Heart right ventricle (tissue), 16 donors: ENCODE results near the gene TMEM203. TPM values are rescaled to one million over a fixed set of nuclear protein-coding genes. Genes with fewer than 3 reads are reported as not detected.

Experiments
- ATAC-seq, 8 donors: fragments of 200-7000 bp; cut with Tn5 transposase; one replicate each; pipeline ENCODE4 v1.9.1; 2020; ENCODE audit warnings: mild to moderate bottlenecking in 8 of 8, moderate library complexity in 8 of 8, moderate number of reproducible peaks in 1 of 8
- DNase-seq, 2 donors: peaks; one replicate each; pipeline ENCODE4 v3.0.0-alpha.2; 2020
- H3K27ac ChIP-seq, 10 donors: fragments of 200-600 bp; sonication (generic) in 2 of 10; one replicate each; pipeline versions ENCODE4 v1.5.0 to v1.8.0; 2020 to 2022; ENCODE audit warnings: mild to moderate bottlenecking in 3 of 10
- H3K27me3 ChIP-seq, 7 donors: fragments of 200-600 bp; one replicate each; pipeline ENCODE4 v1.8.0; 2021 to 2022; ENCODE audit warnings: mild to moderate bottlenecking in 2 of 7
- H3K36me3 ChIP-seq, 9 donors: fragments of 200-600 bp; sonication (generic) in 1 of 9; one replicate each; pipeline versions ENCODE4 v1.5.0 to v1.8.0; 2020 to 2022; ENCODE audit warnings: mild to moderate bottlenecking in 2 of 9
- H3K4me1 ChIP-seq, 9 donors: fragments of 200-600 bp; sonication (generic) in 1 of 9; one replicate each; pipeline versions ENCODE4 v1.5.0 to v1.8.0; 2020 to 2022; ENCODE audit warnings: mild to moderate bottlenecking in 4 of 9
- H3K4me3 ChIP-seq, 10 donors: fragments of 200-600 bp; sonication (generic) in 2 of 10; one replicate each; pipeline versions ENCODE4 v1.5.0 to v1.8.0; 2020 to 2022; ENCODE audit warnings: mild to moderate bottlenecking in 7 of 10, moderate library complexity in 2 of 10
- H3K9me3 ChIP-seq, 11 donors: fragments of 200-600 bp in 10 of 11; sonication (generic) in 2 of 11; one replicate each; pipeline versions ENCODE4 v1.5.0 to v1.8.0; 2013 to 2022; ENCODE audit warnings: mild to moderate bottlenecking in 2 of 11, control low read depth in 1 of 11, moderate library complexity in 1 of 11
- WGBS, 2 donors: extraction: QIAGEN DNeasy Blood & Tissue Kit; methylation state at CpG; one replicate each; pipeline ENCODE4 v1.1.7; 2013; ENCODE audit warnings: inconsistent platforms in 1 of 2; 5-methylcytosine and 5-hydroxymethylcytosine counted together
- intact Hi-C, 10 donors: fragments of 100-400 bp; cut with DNase I; formaldehyde crosslinking; loops; one replicate each; pipeline versions ENCODE4 v1.11.1 to v1.14.2; 2022
- polyA plus RNA-seq, 2 donors: library from polyadenylated mRNA; stranded (reverse); fragments of 200-250 nt; gene quantifications; one replicate each; pipeline ENCODE4 v1.2.3, GENCODE V29; 2013
- total RNA-seq, 10 donors: library from RNA; stranded (reverse); fragmentation: NEBNext Ultra II Directional in 3 of 10; extraction: Animal tissue kit (Norgen Biotek cat#: 25700) in 3 of 10; gene quantifications; one replicate each; pipeline versions ENCODE4 v1.2.1 to v1.2.4, GENCODE V29; 2021 to 2023
- TF ChIP-seq, protein P1 (sequence below), 9 donors: fragments of 200-600 bp; sonication (generic) in 2 of 9; IDR thresholded peaks; one replicate each; pipeline versions ENCODE4 v1.5.0 to v1.8.0; 2021 to 2022; ENCODE audit warnings: antibody characterized with exemption in 9 of 9, mild to moderate bottlenecking in 5 of 9, moderate library complexity in 1 of 9
- donor health status: Arrhythmogenic right ventricular cardiomyopathy.
- donor health status: ischemic (EF 13 %, LVEDD 7.1; RV severe dilation, severe dysfunction).
- donor health status: healthy with polysubstance abuse.
- donor health status: DM: no; HTN: yes; CAD: no.
- donor health status: DM: no; HTN: no; CAD: no.
- donor health status: ischemic (EF 25% LVEDD 6.9; RV normal size, moderate dysfunction).
- donor health status: ischemic (EF 25% LVEDD 5.7; RV mildly dilated, moderate dysfunction).
- donor health status: healthy.
- donor health status: DM: yes; HTN: yes; CAD: no.
- donor health status: Ischemic cardiomyopathy.
- donor health status: ischemic (EF 35%, LVEDD 5.7; RV mildly dilated, moderate dysfunction).
- donor health status: nonischemic (EF 11% LVEDD 7.7; RV severe dilation, severe dysfunction).
- donor health status: DM: yes; HTN: yes; CAD: no.
- donor health status: PGD.
- donor health status: ischemic (EF 29% LVEDD 5.4; RV normal size, mild dysfunction).
- donor health status: nonischemic (EF 23%, LVEDD 6.1; RV moderate dilation, normal function).

Gene TMEM203
- total and polyA plus RNA-seq, 12 donors: 36.4 to 51.2 (median 41.7) TPM

DNA sequence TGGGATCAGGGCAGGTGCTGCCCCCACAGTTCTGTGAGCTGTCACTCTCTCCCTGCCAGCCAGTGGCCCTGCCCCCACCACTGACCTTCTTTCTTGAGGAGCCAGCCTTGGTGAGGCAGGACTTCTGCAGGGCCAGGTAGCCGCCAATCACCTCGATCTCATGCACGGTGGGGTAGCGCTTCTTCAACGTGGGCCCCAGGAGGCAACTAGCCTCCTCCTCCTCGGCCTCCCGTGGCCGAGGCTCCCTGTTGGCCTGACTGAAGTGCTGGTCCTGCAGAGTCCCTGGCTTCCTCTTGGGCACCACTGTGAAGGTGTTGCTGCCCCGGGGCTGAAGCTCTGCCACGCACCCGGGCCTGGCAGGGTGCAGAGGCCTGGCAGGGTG lies 6.6 kb downstream of the TMEM203 start:
- H3K4me1 ChIP-seq: peaks cover 46 to 90% (median 72%) of the 10 kb centered on the region in 9 donors
- no peaks in the 10 kb centered on the region for H3K27me3 ChIP-seq
- peak overlapping the region in 7 of 10 donors; percentile 1 to 69 (median 44) for H3K27ac ChIP-seq
- ATAC-seq: no peak
- intact Hi-C loops: loop anchor here in 1 of 10 donors (5.0 kb wide), 1 partner anchor 533 kb away; no protein-coding TSS in a partner anchor
- no peaks in the 10 kb centered on the region for H3K36me3 ChIP-seq
- 57 to 59% methylated on average over 11 of the region's 11 CpGs for WGBS, 2 donors
- no peaks in the 10 kb centered on the region for H3K9me3 ChIP-seq
- peak overlapping the region in 9 of 10 donors; percentile 44 to 84 (median 71) for H3K4me3 ChIP-seq
- TF ChIP-seq, protein P1, sequence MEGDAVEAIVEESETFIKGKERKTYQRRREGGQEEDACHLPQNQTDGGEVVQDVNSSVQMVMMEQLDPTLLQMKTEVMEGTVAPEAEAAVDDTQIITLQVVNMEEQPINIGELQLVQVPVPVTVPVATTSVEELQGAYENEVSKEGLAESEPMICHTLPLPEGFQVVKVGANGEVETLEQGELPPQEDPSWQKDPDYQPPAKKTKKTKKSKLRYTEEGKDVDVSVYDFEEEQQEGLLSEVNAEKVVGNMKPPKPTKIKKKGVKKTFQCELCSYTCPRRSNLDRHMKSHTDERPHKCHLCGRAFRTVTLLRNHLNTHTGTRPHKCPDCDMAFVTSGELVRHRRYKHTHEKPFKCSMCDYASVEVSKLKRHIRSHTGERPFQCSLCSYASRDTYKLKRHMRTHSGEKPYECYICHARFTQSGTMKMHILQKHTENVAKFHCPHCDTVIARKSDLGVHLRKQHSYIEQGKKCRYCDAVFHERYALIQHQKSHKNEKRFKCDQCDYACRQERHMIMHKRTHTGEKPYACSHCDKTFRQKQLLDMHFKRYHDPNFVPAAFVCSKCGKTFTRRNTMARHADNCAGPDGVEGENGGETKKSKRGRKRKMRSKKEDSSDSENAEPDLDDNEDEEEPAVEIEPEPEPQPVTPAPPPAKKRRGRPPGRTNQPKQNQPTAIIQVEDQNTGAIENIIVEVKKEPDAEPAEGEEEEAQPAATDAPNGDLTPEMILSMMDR (IDR thresholded peaks at IDR 0.05): no peak
- no peak for DNase-seq

DNA sequence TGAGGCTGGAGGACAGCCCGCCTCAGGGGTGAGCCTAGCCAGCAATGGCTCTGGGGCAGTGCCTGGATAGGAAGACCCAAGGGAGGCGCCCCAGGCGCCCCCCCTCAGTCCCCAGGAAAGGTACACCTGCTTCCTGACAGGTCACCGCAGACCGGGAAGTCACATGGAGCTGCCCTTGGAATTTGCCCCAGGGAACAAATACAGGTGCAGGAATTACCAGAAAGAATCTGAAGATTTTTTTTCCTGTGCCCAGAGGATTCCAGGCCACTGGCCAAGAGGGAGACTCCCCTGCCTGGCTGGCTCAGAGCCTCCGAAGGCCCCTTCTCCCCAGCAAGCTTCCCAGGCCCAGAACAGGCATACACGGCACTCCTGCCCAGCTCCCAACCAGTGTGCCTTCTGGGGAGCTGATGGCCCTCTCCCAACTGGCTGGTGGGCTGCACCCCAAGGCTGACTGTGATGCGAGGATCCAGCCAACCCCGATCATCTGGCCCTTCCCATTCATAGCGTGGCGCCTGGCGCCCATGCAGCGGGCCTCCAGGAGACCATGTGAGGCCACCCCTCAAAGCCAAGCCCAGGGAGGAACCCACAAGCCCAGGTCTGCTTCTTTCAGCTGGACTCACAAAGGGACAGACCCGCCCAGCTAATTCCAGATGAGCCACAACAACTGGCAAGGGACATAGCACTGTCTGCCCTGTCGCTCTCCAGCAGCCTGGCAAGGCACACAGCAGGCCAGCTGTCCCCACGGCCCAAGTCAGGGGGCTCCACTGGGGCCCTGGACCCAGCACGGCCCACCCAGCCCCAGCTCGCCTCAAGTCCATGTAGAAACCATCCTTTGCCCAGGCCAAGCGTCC lies 7.2 kb downstream of the TMEM203 start:
- H3K36me3 ChIP-seq: no peaks in the 10 kb centered on the region
- no peaks in the 10 kb centered on the region for H3K27me3 ChIP-seq
- H3K9me3 ChIP-seq: no peaks in the 10 kb centered on the region
- DNase-seq: no peak
- intact Hi-C loops: loop anchor here in 1 of 10 donors (5.0 kb wide), 1 partner anchor 534 kb away; no protein-coding TSS in a partner anchor
- 71 to 75% methylated on average over 19 of the region's 19 CpGs for WGBS, 2 donors
- H3K4me3 ChIP-seq: peak overlapping the region in 7 of 10 donors; percentile 44 to 84 (median 71)
- no peak for ATAC-seq
- TF ChIP-seq, protein P1 (IDR thresholded peaks at IDR 0.05): no peak
- H3K27ac ChIP-seq: peak overlapping the region in 4 of 10 donors; percentile 1 to 69 (median 23)
- H3K4me1 ChIP-seq: peaks cover 42 to 90% (median 66%) of the 10 kb centered on the region in 9 donors

DNA sequence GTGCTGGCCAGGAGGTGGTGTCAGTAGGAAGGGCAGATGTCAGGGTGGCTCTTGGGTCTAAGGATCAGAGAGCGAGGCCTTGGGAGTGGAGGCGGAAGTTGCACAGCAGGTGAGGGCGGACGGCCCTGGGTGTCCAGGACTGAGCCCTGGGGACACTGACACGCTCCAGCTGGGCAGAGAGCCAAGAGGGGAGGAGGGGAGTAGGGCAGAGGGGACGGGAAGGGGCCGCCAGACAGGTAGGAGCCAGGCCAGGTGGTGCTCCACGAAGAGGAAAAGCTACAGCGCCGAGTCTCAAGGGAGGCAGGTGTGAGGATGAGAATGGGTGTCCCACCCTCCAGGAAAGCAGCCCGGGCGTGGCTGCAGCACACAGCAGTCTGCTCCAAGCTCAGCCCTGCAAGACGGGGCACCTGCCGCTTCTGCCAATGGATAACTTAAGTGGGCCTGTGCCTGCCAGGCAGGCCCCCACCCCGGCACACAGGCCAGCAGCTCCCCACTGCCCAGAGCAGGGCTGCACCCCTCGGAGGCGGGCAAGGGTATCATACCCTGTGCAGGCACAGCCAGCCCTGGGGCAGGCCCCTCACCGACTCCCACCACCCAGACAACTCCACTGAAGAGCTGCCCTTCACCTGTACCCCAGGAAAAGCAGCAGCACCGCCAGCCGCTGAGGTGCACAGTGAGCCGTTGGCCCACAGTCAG lies 9.8 kb downstream of the TMEM203 start:
- 68% methylated on average over 19 to 21 of the region's 21 CpGs for WGBS, 2 donors
- Histone ChIP-seq H3K27me3 (no peaks in the 10 kb centered on the region), H3K27ac (peak overlapping the region in 3 of 10 donors; percentile 3 to 69 (median 51)), H3K4me3 (no peak overlapping the region), H3K4me1 (peaks cover 27 to 81% (median 53%) of the 10 kb centered on the region in 9 donors), H3K9me3 (no peaks in the 10 kb centered on the region), H3K36me3 (peaks cover 0 to 20% (median 10%) of the 10 kb centered on the region in 9 donors)
- DNase-seq (no peak), ATAC-seq (no peak)
- TF ChIP-seq, protein P1 (IDR thresholded peaks at IDR 0.05): no peak
- intact Hi-C loops: loop anchor here in 1 of 10 donors (5.0 kb wide), 1 partner anchor 537 kb away; no protein-coding TSS in a partner anchor

DNA sequence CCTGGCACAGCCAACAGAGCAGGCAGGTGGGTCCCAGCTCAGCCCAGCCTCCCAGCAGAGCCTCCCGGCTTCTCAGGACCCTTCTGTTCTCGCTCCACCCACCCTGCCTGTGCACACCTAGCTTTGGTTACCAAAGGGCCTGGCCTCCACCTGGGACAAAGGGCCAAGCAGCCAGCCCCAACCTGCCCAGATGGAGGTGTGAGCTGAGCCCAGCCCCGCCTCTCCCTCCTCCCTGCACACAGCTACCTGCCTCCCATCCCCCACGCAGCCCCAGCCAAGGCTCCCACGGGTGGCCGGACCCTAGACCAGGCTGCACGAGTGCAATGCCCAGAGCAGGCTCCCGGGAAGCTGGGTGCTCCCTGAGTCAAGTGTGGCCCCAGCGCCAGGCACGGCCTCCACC lies 10.5 kb downstream of the TMEM203 start:
- intact Hi-C loops: loop anchor here in 2 of 10 donors (5.0 kb wide), 2 partner anchors 32 to 537 kb away; partner anchors contain the start of genes CYSRT1 (in 1 of the 2) and RNF224 (in 1 of the 2)
- H3K27me3 ChIP-seq: no peaks in the 10 kb centered on the region
- peak overlapping the region in 8 of 10 donors; percentile 51 to 83 (median 74) for H3K27ac ChIP-seq
- ATAC-seq: no peak
- WGBS, 2 donors: 75 to 77% methylated on average over 10 of the region's 10 CpGs
- peaks cover 0 to 27% (median 13%) of the 10 kb centered on the region in 9 donors for H3K36me3 ChIP-seq
- TF ChIP-seq, protein P1 (IDR thresholded peaks at IDR 0.05): no peak
- H3K9me3 ChIP-seq: no peaks in the 10 kb centered on the region
- DNase-seq: no peak
- H3K4me3 ChIP-seq: peak overlapping the region in 5 of 10 donors; percentile 5 to 30 (median 18)
- peaks cover 34 to 88% (median 61%) of the 10 kb centered on the region in 9 donors for H3K4me1 ChIP-seq
